Liver (tissue), 9 donors: ENCODE results near the gene MPND. TPM values are rescaled to one million over a fixed set of nuclear protein-coding genes. Genes with fewer than 3 reads are reported as not detected.

Experiments
- DNase-seq: peaks from one replicate; pipeline ENCODE4 v3.0.0-alpha.2; 2017; ENCODE audit warnings: low spot score
- H3K27ac ChIP-seq, 2 donors: one replicate each; pipeline ENCODE4 v1.7.0; 2013; ENCODE audit warnings: inconsistent platforms in 2 of 2, low read length in 2 of 2, control low read depth in 1 of 2, low read depth in 1 of 2, mild to moderate bottlenecking in 1 of 2
- H3K27me3 ChIP-seq, 4 donors: one replicate each; pipeline versions ENCODE4 v1.6.1 to v1.7.0; 2013; ENCODE audit warnings: low read length in 3 of 4, inconsistent platforms in 1 of 4, mild to moderate bottlenecking in 1 of 4, moderate library complexity in 1 of 4; ENCODE audit not compliant: control insufficient read depth in 4 of 4, insufficient read depth in 4 of 4
- H3K36me3 ChIP-seq, 4 donors: one replicate each; pipeline versions ENCODE4 v1.6.1 to v1.7.0; 2013; ENCODE audit warnings: low read length in 3 of 4, mild to moderate bottlenecking in 3 of 4, low read depth in 1 of 4, moderate library complexity in 1 of 4; ENCODE audit not compliant: control insufficient read depth in 4 of 4, insufficient read depth in 3 of 4
- H3K4me1 ChIP-seq, 4 donors: one replicate each; pipeline versions ENCODE4 v1.6.1 to v1.7.0; 2013; ENCODE audit warnings: low read length in 3 of 4, mild to moderate bottlenecking in 3 of 4, moderate library complexity in 1 of 4; ENCODE audit not compliant: control insufficient read depth in 4 of 4, insufficient read depth in 4 of 4
- H3K4me3 ChIP-seq, 3 donors: one replicate each; pipeline versions ENCODE4 v1.6.1 to v1.7.0; 2013; ENCODE audit warnings: low read length in 3 of 3, control low read depth in 1 of 3, low read depth in 1 of 3, mild to moderate bottlenecking in 1 of 3
- H3K9ac ChIP-seq, 2 donors: one replicate each; pipeline ENCODE4 v1.7.0; 2013; ENCODE audit warnings: low read length in 2 of 2, mild to moderate bottlenecking in 2 of 2, moderate library complexity in 2 of 2, control low read depth in 1 of 2, low read depth in 1 of 2
- H3K9me3 ChIP-seq, 4 donors: one replicate each; pipeline versions ENCODE4 v1.6.1 to v1.7.0; 2013; ENCODE audit warnings: low read length in 3 of 4; ENCODE audit not compliant: control insufficient read depth in 4 of 4
- EGR1 ChIP-seq, 2 donors: IDR thresholded peaks; 2 replicates each; pipeline ENCODE4 v1.6.1; 2016 to 2018; ENCODE audit warnings: antibody characterized with exemption in 2 of 2, low read depth in 2 of 2
- FOXA1 ChIP-seq: IDR thresholded peaks from 2 replicates; pipeline ENCODE4 v1.6.1; 2016; ENCODE audit warnings: antibody characterized with exemption
- FOXA2 ChIP-seq: IDR thresholded peaks from 2 replicates; pipeline ENCODE4 v1.6.1; 2016; ENCODE audit warnings: antibody characterized with exemption
- GABPA ChIP-seq, 2 donors: IDR thresholded peaks in 1 of 2; conservative IDR thresholded peaks in 1 of 2; 2 replicates each; pipeline ENCODE4 v1.6.1; 2016; ENCODE audit warnings: antibody characterized with exemption in 2 of 2, mild to moderate bottlenecking in 1 of 2, moderate library complexity in 1 of 2
- HNF4A ChIP-seq, 2 donors: conservative IDR thresholded peaks; 2 replicates each; pipeline ENCODE4 v1.6.1; 2016; ENCODE audit warnings: antibody characterized with exemption in 2 of 2, mild to moderate bottlenecking in 2 of 2
- HNF4G ChIP-seq: IDR thresholded peaks from 2 replicates; pipeline ENCODE4 v1.6.1; 2016; ENCODE audit warnings: antibody characterized with exemption
- JUND ChIP-seq, 2 donors: IDR thresholded peaks; 2 replicates each; pipeline ENCODE4 v1.6.1; 2016; ENCODE audit warnings: antibody characterized with exemption in 2 of 2
- NR2F2 ChIP-seq: IDR thresholded peaks from 2 replicates; pipeline ENCODE4 v1.6.1; 2016; ENCODE audit warnings: antibody characterized with exemption
- RAD21 ChIP-seq, 2 donors: IDR thresholded peaks; 2 replicates each; pipeline ENCODE4 v1.6.1; 2016; ENCODE audit warnings: antibody characterized with exemption in 2 of 2, mild to moderate bottlenecking in 2 of 2
- RXRA ChIP-seq, 2 donors: IDR thresholded peaks; 2 replicates each; pipeline ENCODE4 v1.6.1; 2017 to 2018; ENCODE audit warnings: antibody characterized with exemption in 2 of 2, mild to moderate bottlenecking in 1 of 2
- SP1 ChIP-seq: IDR thresholded peaks from 2 replicates; pipeline ENCODE4 v1.6.1; 2018; ENCODE audit warnings: antibody characterized with exemption, mild to moderate bottlenecking
- TAF1 ChIP-seq: conservative IDR thresholded peaks from 2 replicates; pipeline ENCODE4 v1.6.1; 2016; ENCODE audit warnings: antibody characterized with exemption, mild to moderate bottlenecking
- YY1 ChIP-seq: IDR thresholded peaks from 2 replicates; pipeline ENCODE4 v1.6.1; 2016; ENCODE audit warnings: antibody characterized with exemption, mild to moderate bottlenecking
- WGBS: extraction: QIAGEN DNeasy Blood & Tissue Kit; methylation state at CpG from one replicate; pipeline ENCODE4 v1.1.7; 2013; 5-methylcytosine and 5-hydroxymethylcytosine counted together
- polyA plus RNA-seq, 2 donors: library from polyadenylated mRNA; stranded (reverse) in 1 of 2; unstranded in 1 of 2; fragments of 200-250 nt in 1 of 2; fragments of >200 nt in 1 of 2; fragmentation: Nextera tagmentation in 1 of 2; extraction: Ambion mirVana in 1 of 2; gene quantifications; one replicate each; pipeline versions ENCODE4 v1.2.1 to v1.2.3, GENCODE V29; 2013 to 2015
- total RNA-seq, 2 donors: library from RNA; depleted of rRNA; stranded (reverse); fragments of >200 nt; gene quantifications; one replicate each; pipeline ENCODE4 v1.2.3, GENCODE V29; 2014
- TF ChIP-seq, protein P1 (sequence below): IDR thresholded peaks from 2 replicates; pipeline ENCODE4 v1.6.1; 2016; ENCODE audit warnings: antibody characterized with exemption
- TF ChIP-seq, protein P2 (sequence below): IDR thresholded peaks from 2 replicates; pipeline ENCODE4 v1.6.1; 2016; ENCODE audit warnings: antibody characterized with exemption
- TF ChIP-seq, protein P3 (sequence below): fragments of 150-350 bp; IDR thresholded peaks from 2 replicates; pipeline ENCODE4 v1.5.1; 2017; ENCODE audit warnings: improper control_type of control experiment, low read depth, low read length; ENCODE audit not compliant: missing input control
- TF ChIP-seq, protein P4 (sequence below): IDR thresholded peaks from 2 replicates; pipeline ENCODE4 v1.6.1; 2016; ENCODE audit warnings: antibody characterized with exemption
- TF ChIP-seq, protein P5 (sequence below): IDR thresholded peaks from 2 replicates; pipeline ENCODE4 v1.6.1; 2016; ENCODE audit warnings: antibody characterized with exemption, mild to moderate bottlenecking
- donor health status: healthy.
- donor health status: healthy.
- donor health status: healthy.
- donor health status: healthy.
- donor health status: healthy.

The MPND gene
- total and polyA plus RNA-seq, 4 donors, result 4.7 to 9.9 (median 9.2) TPM

DNA sequence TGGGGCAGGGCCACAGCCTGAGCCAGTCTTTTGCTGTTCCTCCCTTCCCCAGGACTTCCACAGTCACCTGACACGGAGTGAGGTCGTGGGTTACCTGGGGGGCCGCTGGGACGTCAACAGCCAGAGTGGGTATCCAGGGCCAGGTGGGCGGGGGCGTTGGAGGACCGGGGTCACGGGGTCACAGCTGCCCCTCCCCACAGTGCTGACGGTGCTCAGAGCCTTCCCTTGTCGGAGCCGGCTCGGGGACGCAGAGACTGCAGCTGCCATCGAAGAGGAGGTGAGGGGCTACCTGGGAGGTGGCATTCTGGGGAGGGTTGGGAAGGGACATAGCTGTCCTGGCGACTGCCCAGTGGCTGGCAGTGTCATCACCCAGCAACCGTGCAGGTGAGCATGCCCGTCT, 11.5 kb downstream of the MPND start:
- TF ChIP-seq, protein P1, sequence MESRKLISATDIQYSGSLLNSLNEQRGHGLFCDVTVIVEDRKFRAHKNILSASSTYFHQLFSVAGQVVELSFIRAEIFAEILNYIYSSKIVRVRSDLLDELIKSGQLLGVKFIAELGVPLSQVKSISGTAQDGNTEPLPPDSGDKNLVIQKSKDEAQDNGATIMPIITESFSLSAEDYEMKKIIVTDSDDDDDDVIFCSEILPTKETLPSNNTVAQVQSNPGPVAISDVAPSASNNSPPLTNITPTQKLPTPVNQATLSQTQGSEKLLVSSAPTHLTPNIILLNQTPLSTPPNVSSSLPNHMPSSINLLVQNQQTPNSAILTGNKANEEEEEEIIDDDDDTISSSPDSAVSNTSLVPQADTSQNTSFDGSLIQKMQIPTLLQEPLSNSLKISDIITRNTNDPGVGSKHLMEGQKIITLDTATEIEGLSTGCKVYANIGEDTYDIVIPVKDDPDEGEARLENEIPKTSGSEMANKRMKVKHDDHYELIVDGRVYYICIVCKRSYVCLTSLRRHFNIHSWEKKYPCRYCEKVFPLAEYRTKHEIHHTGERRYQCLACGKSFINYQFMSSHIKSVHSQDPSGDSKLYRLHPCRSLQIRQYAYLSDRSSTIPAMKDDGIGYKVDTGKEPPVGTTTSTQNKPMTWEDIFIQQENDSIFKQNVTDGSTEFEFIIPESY, result no peak
- no peak for TF ChIP-seq TAF1
- TF ChIP-seq, protein P2, sequence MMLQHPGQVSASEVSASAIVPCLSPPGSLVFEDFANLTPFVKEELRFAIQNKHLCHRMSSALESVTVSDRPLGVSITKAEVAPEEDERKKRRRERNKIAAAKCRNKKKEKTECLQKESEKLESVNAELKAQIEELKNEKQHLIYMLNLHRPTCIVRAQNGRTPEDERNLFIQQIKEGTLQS, result no peak
- TF ChIP-seq RAD21 (IDR thresholded peaks at IDR 0.05), result no peak
- TF ChIP-seq FOXA1, result no peak
- no peak for TF ChIP-seq YY1
- TF ChIP-seq, protein P3, sequence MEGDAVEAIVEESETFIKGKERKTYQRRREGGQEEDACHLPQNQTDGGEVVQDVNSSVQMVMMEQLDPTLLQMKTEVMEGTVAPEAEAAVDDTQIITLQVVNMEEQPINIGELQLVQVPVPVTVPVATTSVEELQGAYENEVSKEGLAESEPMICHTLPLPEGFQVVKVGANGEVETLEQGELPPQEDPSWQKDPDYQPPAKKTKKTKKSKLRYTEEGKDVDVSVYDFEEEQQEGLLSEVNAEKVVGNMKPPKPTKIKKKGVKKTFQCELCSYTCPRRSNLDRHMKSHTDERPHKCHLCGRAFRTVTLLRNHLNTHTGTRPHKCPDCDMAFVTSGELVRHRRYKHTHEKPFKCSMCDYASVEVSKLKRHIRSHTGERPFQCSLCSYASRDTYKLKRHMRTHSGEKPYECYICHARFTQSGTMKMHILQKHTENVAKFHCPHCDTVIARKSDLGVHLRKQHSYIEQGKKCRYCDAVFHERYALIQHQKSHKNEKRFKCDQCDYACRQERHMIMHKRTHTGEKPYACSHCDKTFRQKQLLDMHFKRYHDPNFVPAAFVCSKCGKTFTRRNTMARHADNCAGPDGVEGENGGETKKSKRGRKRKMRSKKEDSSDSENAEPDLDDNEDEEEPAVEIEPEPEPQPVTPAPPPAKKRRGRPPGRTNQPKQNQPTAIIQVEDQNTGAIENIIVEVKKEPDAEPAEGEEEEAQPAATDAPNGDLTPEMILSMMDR, result no peak
- TF ChIP-seq SP1, result no peak
- TF ChIP-seq HNF4G, result no peak
- TF ChIP-seq HNF4A (conservative IDR thresholded peaks at IDR 0.05), result no peak
- TF ChIP-seq GABPA (IDR thresholded peaks at IDR 0.05 in 1 of 2, conservative IDR thresholded peaks at IDR 0.05 in 1 of 2), result no peak
- TF ChIP-seq RXRA (IDR thresholded peaks at IDR 0.05), result no peak
- no peak for TF ChIP-seq NR2F2
- TF ChIP-seq EGR1 (IDR thresholded peaks at IDR 0.05; ENCODE audit: low read depth in 2 of 2), result no peak
- TF ChIP-seq, protein P4, sequence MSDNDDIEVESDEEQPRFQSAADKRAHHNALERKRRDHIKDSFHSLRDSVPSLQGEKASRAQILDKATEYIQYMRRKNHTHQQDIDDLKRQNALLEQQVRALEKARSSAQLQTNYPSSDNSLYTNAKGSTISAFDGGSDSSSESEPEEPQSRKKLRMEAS, result no peak
- TF ChIP-seq, protein P5, sequence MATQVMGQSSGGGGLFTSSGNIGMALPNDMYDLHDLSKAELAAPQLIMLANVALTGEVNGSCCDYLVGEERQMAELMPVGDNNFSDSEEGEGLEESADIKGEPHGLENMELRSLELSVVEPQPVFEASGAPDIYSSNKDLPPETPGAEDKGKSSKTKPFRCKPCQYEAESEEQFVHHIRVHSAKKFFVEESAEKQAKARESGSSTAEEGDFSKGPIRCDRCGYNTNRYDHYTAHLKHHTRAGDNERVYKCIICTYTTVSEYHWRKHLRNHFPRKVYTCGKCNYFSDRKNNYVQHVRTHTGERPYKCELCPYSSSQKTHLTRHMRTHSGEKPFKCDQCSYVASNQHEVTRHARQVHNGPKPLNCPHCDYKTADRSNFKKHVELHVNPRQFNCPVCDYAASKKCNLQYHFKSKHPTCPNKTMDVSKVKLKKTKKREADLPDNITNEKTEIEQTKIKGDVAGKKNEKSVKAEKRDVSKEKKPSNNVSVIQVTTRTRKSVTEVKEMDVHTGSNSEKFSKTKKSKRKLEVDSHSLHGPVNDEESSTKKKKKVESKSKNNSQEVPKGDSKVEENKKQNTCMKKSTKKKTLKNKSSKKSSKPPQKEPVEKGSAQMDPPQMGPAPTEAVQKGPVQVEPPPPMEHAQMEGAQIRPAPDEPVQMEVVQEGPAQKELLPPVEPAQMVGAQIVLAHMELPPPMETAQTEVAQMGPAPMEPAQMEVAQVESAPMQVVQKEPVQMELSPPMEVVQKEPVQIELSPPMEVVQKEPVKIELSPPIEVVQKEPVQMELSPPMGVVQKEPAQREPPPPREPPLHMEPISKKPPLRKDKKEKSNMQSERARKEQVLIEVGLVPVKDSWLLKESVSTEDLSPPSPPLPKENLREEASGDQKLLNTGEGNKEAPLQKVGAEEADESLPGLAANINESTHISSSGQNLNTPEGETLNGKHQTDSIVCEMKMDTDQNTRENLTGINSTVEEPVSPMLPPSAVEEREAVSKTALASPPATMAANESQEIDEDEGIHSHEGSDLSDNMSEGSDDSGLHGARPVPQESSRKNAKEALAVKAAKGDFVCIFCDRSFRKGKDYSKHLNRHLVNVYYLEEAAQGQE, result no peak
- TF ChIP-seq JUND (IDR thresholded peaks at IDR 0.05), result no peak
- no peak for TF ChIP-seq FOXA2
- peaks cover 0 to 7% (median 0%) of the 10 kb centered on the region in 4 donors for H3K4me1 ChIP-seq
- no peaks in the 10 kb centered on the region for H3K9me3 ChIP-seq
- H3K27ac ChIP-seq, result no peak overlapping the region
- no peak for DNase-seq
- 78% methylated on average over 17 of the region's 17 CpGs for WGBS
- H3K9ac ChIP-seq, result no peak overlapping the region
- H3K36me3 ChIP-seq, result peaks cover 2 to 24% (median 11%) of the 10 kb centered on the region in 4 donors
- H3K27me3 ChIP-seq, result no peaks in the 10 kb centered on the region
- H3K4me3 ChIP-seq, result no peak overlapping the region
